ENCODE results near the gene NUP85. TPM values are rescaled to one million over a fixed set of nuclear protein-coding genes. Genes with fewer than 3 reads are reported as not detected.
A peak's percentile ranks its signal among the peaks of the same experiment; 100 is the strongest.

The NUP85 gene
- total RNA-seq, 1 experiment from 2014 or later: 141 TPM

DNA sequence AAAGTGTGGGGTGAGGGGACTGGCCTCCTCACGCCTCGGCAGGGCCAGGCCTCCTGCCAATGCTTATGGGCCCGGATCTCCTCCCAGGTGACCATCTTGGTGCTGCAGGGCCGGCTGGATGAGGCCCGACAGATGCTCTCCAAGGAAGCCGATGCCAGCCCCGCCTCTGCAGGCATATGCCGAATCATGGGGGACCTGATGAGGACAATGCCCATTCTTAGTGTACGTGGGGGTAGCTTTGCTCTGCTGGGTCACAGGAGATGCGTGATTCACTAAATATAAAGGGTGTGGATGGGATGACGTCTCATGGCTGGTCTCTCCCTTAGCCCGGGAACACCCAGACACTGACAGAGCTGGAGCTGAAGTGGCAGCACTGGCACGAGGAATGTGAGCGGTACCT lies 19.5 kb downstream of the NUP85 start:
- Histone ChIP-seq H3K27ac (ENCODE audit: low read length) (no peak overlapping the region), H3K9me3 (ENCODE audit: control insufficient read depth, insufficient read depth, low read depth, low read length) (no peaks in the 10 kb centered on the region), H3K36me3 (ENCODE audit: control insufficient read depth, insufficient read depth, low read length) (peaks cover 16% of the 10 kb centered on the region; the same call in 1 of the 2 replicates), H3K4me3 (ENCODE audit: low read depth in 2 of 2, low read length in 2 of 2) (no peak overlapping the region), H3K4me1 (ENCODE audit: control insufficient read depth, insufficient read depth, low read length) (no peaks in the 10 kb centered on the region), H3K27me3 (ENCODE audit: control insufficient read depth, insufficient read depth, low read length) (no peaks in the 10 kb centered on the region)
- TSS peak; percentile 28 for BruUV-seq (replicated peaks)
- in situ Hi-C loops (cut with HindIII; ENCODE audit: low pct_unique_long_range_greater_than_20kb, low sequenced_read_pairs): no loop called here
- ATAC-seq (no peak), DNase-seq (ENCODE audit: low read depth, low spot score) (no peak)
- ChIA-PET CTCF (no interaction called here), POLR2A (no interaction called here)
- no peak for TF ChIP-seq POLR2AphosphoS5 (IDR thresholded peaks at IDR 0.05; ENCODE audit: low read depth, low read length)
- TF ChIP-seq, protein P1, sequence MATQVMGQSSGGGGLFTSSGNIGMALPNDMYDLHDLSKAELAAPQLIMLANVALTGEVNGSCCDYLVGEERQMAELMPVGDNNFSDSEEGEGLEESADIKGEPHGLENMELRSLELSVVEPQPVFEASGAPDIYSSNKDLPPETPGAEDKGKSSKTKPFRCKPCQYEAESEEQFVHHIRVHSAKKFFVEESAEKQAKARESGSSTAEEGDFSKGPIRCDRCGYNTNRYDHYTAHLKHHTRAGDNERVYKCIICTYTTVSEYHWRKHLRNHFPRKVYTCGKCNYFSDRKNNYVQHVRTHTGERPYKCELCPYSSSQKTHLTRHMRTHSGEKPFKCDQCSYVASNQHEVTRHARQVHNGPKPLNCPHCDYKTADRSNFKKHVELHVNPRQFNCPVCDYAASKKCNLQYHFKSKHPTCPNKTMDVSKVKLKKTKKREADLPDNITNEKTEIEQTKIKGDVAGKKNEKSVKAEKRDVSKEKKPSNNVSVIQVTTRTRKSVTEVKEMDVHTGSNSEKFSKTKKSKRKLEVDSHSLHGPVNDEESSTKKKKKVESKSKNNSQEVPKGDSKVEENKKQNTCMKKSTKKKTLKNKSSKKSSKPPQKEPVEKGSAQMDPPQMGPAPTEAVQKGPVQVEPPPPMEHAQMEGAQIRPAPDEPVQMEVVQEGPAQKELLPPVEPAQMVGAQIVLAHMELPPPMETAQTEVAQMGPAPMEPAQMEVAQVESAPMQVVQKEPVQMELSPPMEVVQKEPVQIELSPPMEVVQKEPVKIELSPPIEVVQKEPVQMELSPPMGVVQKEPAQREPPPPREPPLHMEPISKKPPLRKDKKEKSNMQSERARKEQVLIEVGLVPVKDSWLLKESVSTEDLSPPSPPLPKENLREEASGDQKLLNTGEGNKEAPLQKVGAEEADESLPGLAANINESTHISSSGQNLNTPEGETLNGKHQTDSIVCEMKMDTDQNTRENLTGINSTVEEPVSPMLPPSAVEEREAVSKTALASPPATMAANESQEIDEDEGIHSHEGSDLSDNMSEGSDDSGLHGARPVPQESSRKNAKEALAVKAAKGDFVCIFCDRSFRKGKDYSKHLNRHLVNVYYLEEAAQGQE (IDR thresholded peaks at IDR 0.05; ENCODE audit: insufficient read depth in 1 of 2, low read depth in 2 of 2, low read length in 1 of 2): no peak
- TF ChIP-seq SIN3A (IDR thresholded peaks at IDR 0.05; ENCODE audit: borderline replicate concordance, insufficient read depth, low read depth, low read length): no peak
- no peak for TF ChIP-seq TCF7L2 (IDR thresholded peaks at IDR 0.05; ENCODE audit: low read depth, low read length)
- TF ChIP-seq, protein P2, sequence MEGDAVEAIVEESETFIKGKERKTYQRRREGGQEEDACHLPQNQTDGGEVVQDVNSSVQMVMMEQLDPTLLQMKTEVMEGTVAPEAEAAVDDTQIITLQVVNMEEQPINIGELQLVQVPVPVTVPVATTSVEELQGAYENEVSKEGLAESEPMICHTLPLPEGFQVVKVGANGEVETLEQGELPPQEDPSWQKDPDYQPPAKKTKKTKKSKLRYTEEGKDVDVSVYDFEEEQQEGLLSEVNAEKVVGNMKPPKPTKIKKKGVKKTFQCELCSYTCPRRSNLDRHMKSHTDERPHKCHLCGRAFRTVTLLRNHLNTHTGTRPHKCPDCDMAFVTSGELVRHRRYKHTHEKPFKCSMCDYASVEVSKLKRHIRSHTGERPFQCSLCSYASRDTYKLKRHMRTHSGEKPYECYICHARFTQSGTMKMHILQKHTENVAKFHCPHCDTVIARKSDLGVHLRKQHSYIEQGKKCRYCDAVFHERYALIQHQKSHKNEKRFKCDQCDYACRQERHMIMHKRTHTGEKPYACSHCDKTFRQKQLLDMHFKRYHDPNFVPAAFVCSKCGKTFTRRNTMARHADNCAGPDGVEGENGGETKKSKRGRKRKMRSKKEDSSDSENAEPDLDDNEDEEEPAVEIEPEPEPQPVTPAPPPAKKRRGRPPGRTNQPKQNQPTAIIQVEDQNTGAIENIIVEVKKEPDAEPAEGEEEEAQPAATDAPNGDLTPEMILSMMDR (IDR thresholded peaks at IDR 0.05): no peak
- intact Hi-C loops (cut with micrococcal nuclease; ENCODE audit: unreplicated experiment): no loop called here

DNA sequence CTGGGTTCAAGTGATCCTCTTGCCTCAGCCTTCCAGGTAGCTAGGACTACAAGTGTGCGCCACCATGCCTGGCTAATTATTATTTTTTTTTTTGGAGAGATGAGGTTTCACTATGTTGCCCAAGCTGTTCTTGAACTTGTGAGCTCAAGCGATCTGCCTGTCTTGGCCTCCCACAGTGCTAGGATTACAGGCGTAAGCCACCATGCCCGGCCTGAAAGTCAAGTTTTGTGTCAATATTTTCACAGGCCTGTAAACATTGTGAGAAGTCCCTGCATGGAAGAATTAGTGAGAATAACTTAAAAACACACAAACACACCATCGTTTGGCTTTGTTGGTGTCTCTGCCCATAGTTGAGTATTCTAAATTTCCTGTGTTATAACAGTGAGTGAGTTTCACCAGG lies 22.2 kb downstream of the NUP85 start:
- CTCF ChIA-PET: no interaction called here
- no peak for TF ChIP-seq POLR2AphosphoS5 (IDR thresholded peaks at IDR 0.05; ENCODE audit: low read depth, low read length)
- TF ChIP-seq TCF7L2 (IDR thresholded peaks at IDR 0.05; ENCODE audit: low read depth, low read length): no peak
- TF ChIP-seq, protein P1 (IDR thresholded peaks at IDR 0.05; ENCODE audit: insufficient read depth in 1 of 2, low read depth in 2 of 2, low read length in 1 of 2): no peak
- no peak for TF ChIP-seq SIN3A (IDR thresholded peaks at IDR 0.05; ENCODE audit: borderline replicate concordance, insufficient read depth, low read depth, low read length)
- TF ChIP-seq, protein P2 (IDR thresholded peaks at IDR 0.05): no peak
- no peaks in the 10 kb centered on the region for H3K27me3 ChIP-seq (ENCODE audit: control insufficient read depth, insufficient read depth, low read length)
- DNase-seq (ENCODE audit: low read depth, low spot score) (no peak), ATAC-seq (no peak)
- H3K36me3 ChIP-seq (ENCODE audit: control insufficient read depth, insufficient read depth, low read length): peaks cover 22% of the 10 kb centered on the region
- intact Hi-C loops (cut with micrococcal nuclease; ENCODE audit: unreplicated experiment) (no loop called here), in situ Hi-C loops (cut with HindIII; ENCODE audit: low pct_unique_long_range_greater_than_20kb, low sequenced_read_pairs) (no loop called here)
- H3K4me3 ChIP-seq (ENCODE audit: low read depth in 2 of 2, low read length in 2 of 2): no peak overlapping the region
- H3K27ac ChIP-seq (ENCODE audit: low read length): no peak overlapping the region
- H3K9me3 ChIP-seq (ENCODE audit: control insufficient read depth, insufficient read depth, low read depth, low read length): no peaks in the 10 kb centered on the region
- no peaks in the 10 kb centered on the region for H3K4me1 ChIP-seq (ENCODE audit: control insufficient read depth, insufficient read depth, low read length)
- POLR2A ChIA-PET: no interaction called here
- BruUV-seq (replicated peaks): no TSS peak
